Transverse colon (tissue), 4 donors: ENCODE data around the gene EGLN1.
"Not testable (repeated sequence)": the region's sequence is repeated elsewhere in the genome, so short reads cannot be mapped to it uniquely, and the experiment has no call there.

Source experiments
- CTCF ChIP-seq, 5 experiments: fragments of 200-600 bp in 3 of 5; fragments of 450-650 bp in 2 of 5; sonication (generic) in 3 of 5; IDR thresholded peaks; 1 replicate in 2 of 5; 2 replicates in 3 of 5; pipeline ENCODE4 v1.5.1; 2016 to 2017; ENCODE audit warnings: antibody characterized with exemption in 5 of 5, inconsistent platforms in 3 of 5, mild to moderate bottlenecking in 2 of 5, moderate library complexity in 1 of 5
- POLR2AphosphoS5 ChIP-seq, 3 donors: sonication (generic); formaldehyde crosslinking; IDR thresholded peaks; one replicate each; pipeline ENCODE4 v1.6.1; 2016; ENCODE audit warnings: antibody characterized with exemption in 3 of 3

- not testable (repeated sequence) for TF ChIP-seq POLR2AphosphoS5, CTCF (IDR thresholded peaks at IDR 0.05)
Measured at GRCh38 chr1:231457956-231458355, 35.9 kb upstream of the EGLN1 start.
